Thyroid gland (tissue), 4 donors: ENCODE measurements around the gene PNKD. TPM values are rescaled to one million over a fixed set of nuclear protein-coding genes. Genes with fewer than 3 reads are reported as not detected.

Experiments used
- DNase-seq, 2 donors: peaks; one replicate each; pipeline ENCODE4 v3.0.0-alpha.2; 2019
- H3K27ac ChIP-seq, 3 donors: fragments of 200-600 bp; sonication (generic); 1 replicate in 2 of 3; 2 replicates in 1 of 3; pipeline ENCODE4 v1.5.1; 2016 to 2019; ENCODE audit warnings: mild to moderate bottlenecking in 1 of 3, moderate library complexity in 1 of 3
- H3K27me3 ChIP-seq: fragments of 200-600 bp; sonication (generic); one replicate; pipeline ENCODE4 v1.5.1; 2019
- H3K36me3 ChIP-seq, 2 donors: fragments of 200-600 bp; sonication (generic); one replicate each; pipeline ENCODE4 v1.5.1; 2016 to 2019
- H3K4me1 ChIP-seq, 2 donors: fragments of 200-600 bp; sonication (generic); one replicate each; pipeline ENCODE4 v1.5.1; 2017 to 2019
- H3K4me3 ChIP-seq, 3 donors: fragments of 200-600 bp; sonication (generic); replicated peaks in 1 of 3; 1 replicate in 2 of 3; 2 replicates in 1 of 3; pipeline ENCODE4 v1.5.1; 2016; ENCODE audit warnings: mild to moderate bottlenecking in 1 of 3
- H3K9me3 ChIP-seq: fragments of 200-600 bp; sonication (generic); one replicate; pipeline ENCODE4 v1.5.1; 2017
- POLR2A ChIP-seq, 2 donors: fragments of 450-650 bp; IDR thresholded peaks; one replicate each; pipeline ENCODE4 v1.6.1; 2017; ENCODE audit warnings: antibody characterized with exemption in 2 of 2, mild to moderate bottlenecking in 2 of 2, moderate library complexity in 1 of 2
- WGBS, 2 donors: methylation state at CpG; one replicate each; pipeline ENCODE4 v1.1.5; 2017; 5-methylcytosine and 5-hydroxymethylcytosine counted together
- intact Hi-C: fragments of 100-400 bp; cut with DNase I; formaldehyde crosslinking; loops from one replicate; pipeline ENCODE4 v1.15.1; 2023
- total RNA-seq, 4 donors: library from RNA; depleted of rRNA; stranded (reverse); fragments of >200 nt; gene quantifications; one replicate each; pipeline ENCODE4 v1.2.3, GENCODE V29; 2016
- TF ChIP-seq, protein P1 (sequence below), 6 experiments: fragments of 200-600 bp in 3 of 6; fragments of 450-650 bp in 3 of 6; sonication (generic) in 3 of 6; IDR thresholded peaks; one replicate each; pipeline ENCODE4 v1.5.1; 2016 to 2019; ENCODE audit warnings: antibody characterized with exemption in 6 of 6, mild to moderate bottlenecking in 2 of 6, inconsistent platforms in 1 of 6, moderate library complexity in 1 of 6

The PNKD gene
- total RNA-seq, 4 donors from 2014 or later: 57.0 to 110 (median 81.8) TPM

GRCh38 chr2:218362606-218363005, 92.3 kb downstream of the PNKD start:
- Histone ChIP-seq H3K27ac (peak overlapping the region; percentile 27 to 92 (median 67)), H3K4me1 (peaks cover 46 to 73% of the 10 kb centered on the region in 2 donors), H3K36me3 (no peaks in the 10 kb centered on the region), H3K9me3 (no peaks in the 10 kb centered on the region), H3K4me3 (no peak overlapping the region), H3K27me3 (no peaks in the 10 kb centered on the region)
- 89 to 93% methylated on average over 8 of the region's 8 CpGs for whole genome bisulfite sequencing, 2 donors
- DNase-seq: no peak
- TF ChIP-seq, protein P1, sequence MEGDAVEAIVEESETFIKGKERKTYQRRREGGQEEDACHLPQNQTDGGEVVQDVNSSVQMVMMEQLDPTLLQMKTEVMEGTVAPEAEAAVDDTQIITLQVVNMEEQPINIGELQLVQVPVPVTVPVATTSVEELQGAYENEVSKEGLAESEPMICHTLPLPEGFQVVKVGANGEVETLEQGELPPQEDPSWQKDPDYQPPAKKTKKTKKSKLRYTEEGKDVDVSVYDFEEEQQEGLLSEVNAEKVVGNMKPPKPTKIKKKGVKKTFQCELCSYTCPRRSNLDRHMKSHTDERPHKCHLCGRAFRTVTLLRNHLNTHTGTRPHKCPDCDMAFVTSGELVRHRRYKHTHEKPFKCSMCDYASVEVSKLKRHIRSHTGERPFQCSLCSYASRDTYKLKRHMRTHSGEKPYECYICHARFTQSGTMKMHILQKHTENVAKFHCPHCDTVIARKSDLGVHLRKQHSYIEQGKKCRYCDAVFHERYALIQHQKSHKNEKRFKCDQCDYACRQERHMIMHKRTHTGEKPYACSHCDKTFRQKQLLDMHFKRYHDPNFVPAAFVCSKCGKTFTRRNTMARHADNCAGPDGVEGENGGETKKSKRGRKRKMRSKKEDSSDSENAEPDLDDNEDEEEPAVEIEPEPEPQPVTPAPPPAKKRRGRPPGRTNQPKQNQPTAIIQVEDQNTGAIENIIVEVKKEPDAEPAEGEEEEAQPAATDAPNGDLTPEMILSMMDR (IDR thresholded peaks at IDR 0.05): no peak
- no peak for TF ChIP-seq POLR2A (IDR thresholded peaks at IDR 0.05)
- intact Hi-C loops: no loop called here

DNA sequence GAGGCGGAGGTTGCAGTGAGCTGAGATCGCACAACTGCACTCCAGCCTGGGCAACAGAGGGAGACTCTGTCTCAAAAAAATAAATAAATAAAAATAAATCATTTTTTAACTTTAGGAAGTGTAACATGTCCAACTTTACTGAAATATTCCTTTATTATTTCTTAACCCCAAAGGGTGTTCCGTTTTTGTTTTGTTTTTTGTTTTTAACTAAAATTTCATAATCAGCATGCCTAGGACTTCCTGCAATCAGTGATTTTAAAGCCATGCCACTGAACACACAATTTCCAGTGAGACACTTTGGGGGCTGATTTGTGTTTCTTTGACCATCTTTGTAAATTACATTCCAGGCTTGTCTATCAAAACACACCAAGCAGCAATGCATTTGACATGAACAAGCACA, 93.4 kb downstream of the PNKD start:
- Histone ChIP-seq H3K27ac (peak overlapping the region; percentile 28 to 74 (median 67)), H3K4me1 (peaks cover 53 to 71% of the 10 kb centered on the region in 2 donors), H3K4me3 (no peak overlapping the region), H3K9me3 (no peaks in the 10 kb centered on the region), H3K36me3 (no peaks in the 10 kb centered on the region), H3K27me3 (no peaks in the 10 kb centered on the region)
- no peak for DNase-seq
- WGBS, 2 donors: 77% methylated on average over 3 of the region's 3 CpGs
- TF ChIP-seq, protein P1 (IDR thresholded peaks at IDR 0.05): no peak
- no peak for TF ChIP-seq POLR2A (IDR thresholded peaks at IDR 0.05)
- intact Hi-C loops: no loop called here

DNA sequence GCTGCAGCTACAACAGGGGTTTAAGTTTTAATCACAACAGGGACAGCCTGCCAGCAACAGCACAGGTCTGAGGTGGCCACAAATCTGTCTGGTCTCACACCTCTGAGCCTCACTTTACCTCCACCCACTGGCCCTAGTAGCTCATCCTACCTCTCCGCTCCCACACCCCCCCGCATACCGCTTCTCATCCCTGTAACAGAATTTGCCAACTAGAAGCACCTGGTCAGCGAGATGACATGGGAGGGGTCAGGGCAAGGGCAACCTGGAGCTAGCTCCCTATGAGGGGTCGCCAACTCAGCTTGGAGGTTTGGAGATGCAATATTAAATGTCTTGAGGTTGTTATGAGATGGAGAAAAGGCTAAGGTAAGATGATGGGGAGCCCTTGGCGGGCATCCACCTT, 93.9 kb downstream of the PNKD start:
- peaks cover 52 to 69% of the 10 kb centered on the region in 2 donors for H3K4me1 ChIP-seq
- H3K4me3 ChIP-seq: no peak overlapping the region
- TF ChIP-seq, protein P1 (IDR thresholded peaks at IDR 0.05): no peak
- TF ChIP-seq POLR2A (IDR thresholded peaks at IDR 0.05): no peak
- no peaks in the 10 kb centered on the region for H3K9me3 ChIP-seq
- no peaks in the 10 kb centered on the region for H3K27me3 ChIP-seq
- 88 to 90% methylated on average over 6 of the region's 6 CpGs for WGBS, 2 donors
- peak overlapping the region; percentile 28 to 74 (median 67) for H3K27ac ChIP-seq
- intact Hi-C loops: no loop called here
- H3K36me3 ChIP-seq: no peaks in the 10 kb centered on the region
- peak in 1 of 2 donors; percentile 31 for DNase-seq

- H3K4me3 ChIP-seq: peak overlapping the region in 1 of 3 donors; percentile 55
- intact Hi-C loops: no loop called here
- no peak for DNase-seq
- no peaks in the 10 kb centered on the region for H3K9me3 ChIP-seq
- WGBS, 2 donors: 89 to 92% methylated on average over 5 to 9 of the region's 9 CpGs
- H3K27me3 ChIP-seq: no peaks in the 10 kb centered on the region
- peaks cover 43 to 71% of the 10 kb centered on the region in 2 donors for H3K4me1 ChIP-seq
- H3K27ac ChIP-seq: peak overlapping the region; percentile 94 to 100 (median 97)
- H3K36me3 ChIP-seq: no peaks in the 10 kb centered on the region
- TF ChIP-seq, protein P1 (IDR thresholded peaks at IDR 0.05): no peak
- TF ChIP-seq POLR2A (IDR thresholded peaks at IDR 0.05): no peak
Measured at GRCh38 chr2:218366621-218367414, 96.5 kb downstream of the PNKD start.
